Measurements from ENCODE around the gene HOXA3. TPM values are rescaled to one million over a fixed set of nuclear protein-coding genes. Genes with fewer than 3 reads are reported as not detected.

HOXA3 gene
- total RNA-seq, 1 experiment from 2014 or later = not detected

DNA sequence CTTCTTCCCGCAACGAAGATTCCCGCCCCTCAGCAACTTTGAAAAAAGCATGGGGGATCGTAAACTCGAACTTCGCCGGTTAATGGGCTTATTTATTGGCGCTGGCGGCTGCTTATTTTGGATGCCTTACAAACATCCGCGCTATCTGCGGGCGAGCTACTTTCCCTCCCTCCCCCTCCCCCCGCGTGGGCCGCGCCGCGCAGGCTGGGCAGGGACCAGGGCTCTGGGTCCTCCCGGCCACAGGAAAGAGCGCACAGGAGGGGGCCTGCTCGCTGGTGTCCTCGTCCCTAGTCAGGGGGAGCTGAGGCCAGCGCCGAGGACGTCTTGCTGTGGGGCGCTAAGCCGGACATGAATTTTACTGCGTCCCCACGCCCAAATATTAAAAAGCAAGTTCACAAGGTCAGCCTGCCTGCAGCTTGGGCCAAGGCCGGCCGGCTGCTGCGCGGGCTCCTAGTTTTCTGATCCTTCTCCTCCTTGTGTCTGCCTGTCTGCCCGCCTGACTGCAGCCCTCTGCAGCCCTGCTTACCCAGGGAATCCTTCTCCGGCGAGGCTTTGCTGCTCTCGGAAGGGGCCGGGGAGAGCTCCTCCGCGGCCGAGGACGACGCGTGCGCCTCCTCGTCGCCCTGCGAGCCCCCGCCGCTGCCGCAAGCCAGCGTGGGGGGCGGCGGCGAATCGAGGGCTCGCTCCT is 20.6 kb upstream of the HOXA3 start:
- Histone ChIP-seq H2BK20ac (ENCODE audit: low read depth, low read length, poor library complexity, severe bottlenecking) (no peak overlapping the region), H3K4me1 (ENCODE audit: insufficient read depth, low read length) (no peaks in the 10 kb centered on the region), H3K56ac (ENCODE audit: insufficient read length, low read depth, low read length) (no peak overlapping the region), H3K23me2 (ENCODE audit: insufficient read length, low read depth, low read length, poor library complexity, severe bottlenecking) (no peaks in the 10 kb centered on the region), H2BK120ac (ENCODE audit: low read depth, low read length, poor library complexity, severe bottlenecking) (no peak overlapping the region), H3K14ac (ENCODE audit: insufficient read depth, low read length) (no peak overlapping the region), H2AK5ac (ENCODE audit: insufficient read length, low read length) (no peak overlapping the region), H3K27ac (ENCODE audit: insufficient read length, low read depth, low read length) (no peak overlapping the region), H4K8ac (replicated peaks; ENCODE audit: insufficient read length, low read depth, low read length) (no peak overlapping the region), H3K9me3 (ENCODE audit: control insufficient read depth, low read depth, low read length) (no peaks in the 10 kb centered on the region), H3K27me3 (ENCODE audit: insufficient read depth, low read length) (peaks cover 97% of the 10 kb centered on the region), H4K20me1 (ENCODE audit: control insufficient read depth, insufficient read depth, insufficient read length) (no peaks in the 10 kb centered on the region), H3K79me2 (ENCODE audit: insufficient read depth, low read length) (no peaks in the 10 kb centered on the region), H3T11ph (ENCODE audit: low read length) (no peak overlapping the region), H3K18ac (ENCODE audit: insufficient read length, low read depth, low read length) (no peak overlapping the region), H4K5ac (ENCODE audit: insufficient read length, low read depth, low read length) (no peak overlapping the region), H3K4me2 (ENCODE audit: insufficient read depth, insufficient read length, low read length) (no peak overlapping the region), H3K79me1 (ENCODE audit: insufficient read depth, low read depth, low read length, poor library complexity, severe bottlenecking) (no peaks in the 10 kb centered on the region), H3K23ac (ENCODE audit: insufficient read length, low read depth, low read length) (no peak overlapping the region), H4K91ac (ENCODE audit: insufficient read length, low read depth, low read length) (no peak overlapping the region), H2AFZ (ENCODE audit: low read length) (no peak overlapping the region), H2BK15ac (ENCODE audit: low read depth, low read length) (no peak overlapping the region), H2BK5ac (ENCODE audit: insufficient read length, low read length) (no peak overlapping the region), H2BK12ac (ENCODE audit: insufficient read length, low read depth, low read length) (no peak overlapping the region), H3K9ac (ENCODE audit: extremely low read depth, insufficient read length, low read length) (no peak overlapping the region), H3K4ac (ENCODE audit: low read depth, low read length) (no peak overlapping the region)
- Mint-ChIP-seq H3K4me3 (no peak overlapping the region), H3K27ac (no peak overlapping the region), H3K9me3 (peaks cover 4 to 17% of the 10 kb centered on the region in 2 experiments; a peak in 4 of 5 replicates), H3K36me3 (ENCODE audit: insufficient read depth in 1 of 3, low read depth in 3 of 3) (no peaks in the 10 kb centered on the region; a peak in 1 of 7 replicates), H3K27me3 (ENCODE audit: low read depth) (peaks cover 98% of the 10 kb centered on the region), H3K4me1 (peaks cover 0 to 3% of the 10 kb centered on the region in 2 experiments; a peak in 2 of 4 replicates)
- peak; percentile 48 for DNase-seq
- TF ChIP-seq, protein P1, sequence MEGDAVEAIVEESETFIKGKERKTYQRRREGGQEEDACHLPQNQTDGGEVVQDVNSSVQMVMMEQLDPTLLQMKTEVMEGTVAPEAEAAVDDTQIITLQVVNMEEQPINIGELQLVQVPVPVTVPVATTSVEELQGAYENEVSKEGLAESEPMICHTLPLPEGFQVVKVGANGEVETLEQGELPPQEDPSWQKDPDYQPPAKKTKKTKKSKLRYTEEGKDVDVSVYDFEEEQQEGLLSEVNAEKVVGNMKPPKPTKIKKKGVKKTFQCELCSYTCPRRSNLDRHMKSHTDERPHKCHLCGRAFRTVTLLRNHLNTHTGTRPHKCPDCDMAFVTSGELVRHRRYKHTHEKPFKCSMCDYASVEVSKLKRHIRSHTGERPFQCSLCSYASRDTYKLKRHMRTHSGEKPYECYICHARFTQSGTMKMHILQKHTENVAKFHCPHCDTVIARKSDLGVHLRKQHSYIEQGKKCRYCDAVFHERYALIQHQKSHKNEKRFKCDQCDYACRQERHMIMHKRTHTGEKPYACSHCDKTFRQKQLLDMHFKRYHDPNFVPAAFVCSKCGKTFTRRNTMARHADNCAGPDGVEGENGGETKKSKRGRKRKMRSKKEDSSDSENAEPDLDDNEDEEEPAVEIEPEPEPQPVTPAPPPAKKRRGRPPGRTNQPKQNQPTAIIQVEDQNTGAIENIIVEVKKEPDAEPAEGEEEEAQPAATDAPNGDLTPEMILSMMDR (conservative IDR thresholded peaks at IDR 0.05) = no peak
- no CpG with 5 or more reads among the region's 58 CpGs for WGBS (ENCODE audit: extremely low coverage, insufficient read length, low lambda C conversion rate)

All from H9 (cell line).